Measurements from ENCODE around the gene TLL1.

DNA sequence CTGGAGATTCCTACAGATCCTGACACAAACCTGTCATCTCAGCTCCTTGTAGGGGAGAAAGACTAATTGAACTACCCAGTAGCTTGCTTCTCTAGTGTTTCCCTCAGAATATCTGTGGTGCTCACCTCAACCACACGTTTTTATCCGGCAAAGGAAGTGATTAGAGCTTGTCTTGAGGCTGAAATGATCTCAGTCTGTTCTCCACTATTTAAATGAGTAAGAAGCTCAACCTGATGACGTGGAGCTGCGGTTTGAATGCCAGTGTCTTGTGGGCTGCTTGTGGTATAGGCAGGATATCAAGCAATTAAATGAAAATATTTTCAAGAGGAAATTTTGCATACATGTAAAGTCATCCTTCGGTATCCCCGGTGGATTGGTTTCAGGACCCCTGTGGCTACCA lies 270.2 kb downstream of the TLL1 start:
- TF ChIP-seq, protein P1, sequence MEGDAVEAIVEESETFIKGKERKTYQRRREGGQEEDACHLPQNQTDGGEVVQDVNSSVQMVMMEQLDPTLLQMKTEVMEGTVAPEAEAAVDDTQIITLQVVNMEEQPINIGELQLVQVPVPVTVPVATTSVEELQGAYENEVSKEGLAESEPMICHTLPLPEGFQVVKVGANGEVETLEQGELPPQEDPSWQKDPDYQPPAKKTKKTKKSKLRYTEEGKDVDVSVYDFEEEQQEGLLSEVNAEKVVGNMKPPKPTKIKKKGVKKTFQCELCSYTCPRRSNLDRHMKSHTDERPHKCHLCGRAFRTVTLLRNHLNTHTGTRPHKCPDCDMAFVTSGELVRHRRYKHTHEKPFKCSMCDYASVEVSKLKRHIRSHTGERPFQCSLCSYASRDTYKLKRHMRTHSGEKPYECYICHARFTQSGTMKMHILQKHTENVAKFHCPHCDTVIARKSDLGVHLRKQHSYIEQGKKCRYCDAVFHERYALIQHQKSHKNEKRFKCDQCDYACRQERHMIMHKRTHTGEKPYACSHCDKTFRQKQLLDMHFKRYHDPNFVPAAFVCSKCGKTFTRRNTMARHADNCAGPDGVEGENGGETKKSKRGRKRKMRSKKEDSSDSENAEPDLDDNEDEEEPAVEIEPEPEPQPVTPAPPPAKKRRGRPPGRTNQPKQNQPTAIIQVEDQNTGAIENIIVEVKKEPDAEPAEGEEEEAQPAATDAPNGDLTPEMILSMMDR (conservative IDR thresholded peaks at IDR 0.05; ENCODE audit: low read depth, low read length): no peak
- no peak for TF ChIP-seq EZH2 (IDR thresholded peaks at IDR 0.05; ENCODE audit: borderline replicate concordance, low read depth, low read length, poor library complexity, severe bottlenecking)
